WTC11 (cell line): ENCODE measurements around the gene WLS.
"Not testable (repeated sequence)": the region's sequence is repeated elsewhere in the genome, so short reads cannot be mapped to it uniquely, and the experiment has no call there.

Experiments
- FOXK1 ChIP-seq: sonication (generic); formaldehyde crosslinking; IDR thresholded peaks from 2 replicates; pipeline ENCODE4 v1.8.0; 2022; ENCODE audit warnings: mild to moderate bottlenecking, moderate library complexity, missing genetic modification reagents
- GRHL2 ChIP-seq: fragments of 250-450 bp; sonication (Bioruptor Pico); IDR thresholded peaks from 2 replicates; pipeline ENCODE4 v1.8.0; 2022; ENCODE audit warnings: mild to moderate bottlenecking, moderate library complexity; ENCODE audit not compliant: insufficient replicate concordance, severe bottlenecking
- JUN ChIP-seq: sonication (generic); formaldehyde crosslinking; IDR thresholded peaks from 2 replicates; pipeline ENCODE4 v1.8.0; 2023; ENCODE audit warnings: mild to moderate bottlenecking, missing genetic modification reagents
- KAT7 ChIP-seq: sonication (generic); formaldehyde crosslinking; IDR thresholded peaks from 2 replicates; pipeline ENCODE4 v1.8.1; 2023; ENCODE audit warnings: missing genetic modification reagents, mild to moderate bottlenecking, borderline replicate concordance
- SMAD3 ChIP-seq: sonication (generic); formaldehyde crosslinking; IDR thresholded peaks from 2 replicates; pipeline ENCODE4 v1.8.0; 2022; ENCODE audit warnings: missing genetic modification reagents, mild to moderate bottlenecking, borderline replicate concordance
- TEAD4 ChIP-seq: sonication (generic); formaldehyde crosslinking; IDR thresholded peaks from 2 replicates; pipeline ENCODE4 v1.8.0; 2022; ENCODE audit warnings: mild to moderate bottlenecking, missing genetic modification reagents
- TP53 ChIP-seq: sonication (generic); formaldehyde crosslinking; IDR thresholded peaks from 2 replicates; pipeline ENCODE4 v1.8.1; 2023; ENCODE audit warnings: mild to moderate bottlenecking, missing genetic modification reagents
- ZNF121 ChIP-seq: sonication (generic); formaldehyde crosslinking; IDR thresholded peaks from 2 replicates; pipeline ENCODE4 v1.8.0; 2023; ENCODE audit warnings: missing genetic modification reagents
- ZNF263 ChIP-seq: sonication (generic); formaldehyde crosslinking; IDR thresholded peaks from 2 replicates; pipeline ENCODE4 v1.8.1; 2022; ENCODE audit warnings: low read depth, mild to moderate bottlenecking, moderate library complexity, missing genetic modification reagents
- TF ChIP-seq, protein P1 (sequence below): fragments of 200-600 bp; IDR thresholded peaks from 2 replicates; pipeline ENCODE4 v1.8.0; 2022; ENCODE audit warnings: antibody characterized with exemption
- TF ChIP-seq, protein P2 (sequence below): sonication (generic); formaldehyde crosslinking; IDR thresholded peaks from 2 replicates; pipeline ENCODE4 v1.8.0; 2022; ENCODE audit warnings: missing genetic modification reagents

DNA sequence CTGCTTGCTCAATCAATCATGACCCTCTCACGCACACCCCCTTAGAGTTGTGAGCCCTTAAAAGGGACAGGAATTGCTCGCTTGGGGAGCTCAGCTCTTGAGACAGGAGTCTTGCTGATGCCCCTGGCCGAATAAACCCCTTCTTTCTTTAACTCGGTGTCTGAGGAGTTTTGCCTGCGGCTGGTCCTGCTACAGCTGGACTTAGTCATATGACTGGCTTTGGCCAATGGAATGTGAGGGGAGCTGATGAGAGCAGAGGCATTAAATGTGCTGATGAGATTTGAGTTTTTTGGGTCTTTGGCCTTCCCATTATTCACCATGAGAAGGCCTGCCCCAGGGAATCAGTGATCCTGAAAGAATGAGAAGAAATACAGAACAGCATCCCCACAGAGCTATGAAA is 24.5 kb upstream of the WLS start:
- not testable (repeated sequence) for TF ChIP-seq JUN (CRISPR knock-in tag); ZNF263; SMAD3 (CRISPR knock-in tag); GRHL2 (CRISPR knock-in tag); TEAD4 (CRISPR knock-in tag); ZNF121 (CRISPR knock-in tag); KAT7 (CRISPR knock-in tag); TP53 (CRISPR knock-in tag); FOXK1 (CRISPR knock-in tag)
- TF ChIP-seq, protein P1, sequence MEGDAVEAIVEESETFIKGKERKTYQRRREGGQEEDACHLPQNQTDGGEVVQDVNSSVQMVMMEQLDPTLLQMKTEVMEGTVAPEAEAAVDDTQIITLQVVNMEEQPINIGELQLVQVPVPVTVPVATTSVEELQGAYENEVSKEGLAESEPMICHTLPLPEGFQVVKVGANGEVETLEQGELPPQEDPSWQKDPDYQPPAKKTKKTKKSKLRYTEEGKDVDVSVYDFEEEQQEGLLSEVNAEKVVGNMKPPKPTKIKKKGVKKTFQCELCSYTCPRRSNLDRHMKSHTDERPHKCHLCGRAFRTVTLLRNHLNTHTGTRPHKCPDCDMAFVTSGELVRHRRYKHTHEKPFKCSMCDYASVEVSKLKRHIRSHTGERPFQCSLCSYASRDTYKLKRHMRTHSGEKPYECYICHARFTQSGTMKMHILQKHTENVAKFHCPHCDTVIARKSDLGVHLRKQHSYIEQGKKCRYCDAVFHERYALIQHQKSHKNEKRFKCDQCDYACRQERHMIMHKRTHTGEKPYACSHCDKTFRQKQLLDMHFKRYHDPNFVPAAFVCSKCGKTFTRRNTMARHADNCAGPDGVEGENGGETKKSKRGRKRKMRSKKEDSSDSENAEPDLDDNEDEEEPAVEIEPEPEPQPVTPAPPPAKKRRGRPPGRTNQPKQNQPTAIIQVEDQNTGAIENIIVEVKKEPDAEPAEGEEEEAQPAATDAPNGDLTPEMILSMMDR: not testable (repeated sequence)
- TF ChIP-seq, protein P2, sequence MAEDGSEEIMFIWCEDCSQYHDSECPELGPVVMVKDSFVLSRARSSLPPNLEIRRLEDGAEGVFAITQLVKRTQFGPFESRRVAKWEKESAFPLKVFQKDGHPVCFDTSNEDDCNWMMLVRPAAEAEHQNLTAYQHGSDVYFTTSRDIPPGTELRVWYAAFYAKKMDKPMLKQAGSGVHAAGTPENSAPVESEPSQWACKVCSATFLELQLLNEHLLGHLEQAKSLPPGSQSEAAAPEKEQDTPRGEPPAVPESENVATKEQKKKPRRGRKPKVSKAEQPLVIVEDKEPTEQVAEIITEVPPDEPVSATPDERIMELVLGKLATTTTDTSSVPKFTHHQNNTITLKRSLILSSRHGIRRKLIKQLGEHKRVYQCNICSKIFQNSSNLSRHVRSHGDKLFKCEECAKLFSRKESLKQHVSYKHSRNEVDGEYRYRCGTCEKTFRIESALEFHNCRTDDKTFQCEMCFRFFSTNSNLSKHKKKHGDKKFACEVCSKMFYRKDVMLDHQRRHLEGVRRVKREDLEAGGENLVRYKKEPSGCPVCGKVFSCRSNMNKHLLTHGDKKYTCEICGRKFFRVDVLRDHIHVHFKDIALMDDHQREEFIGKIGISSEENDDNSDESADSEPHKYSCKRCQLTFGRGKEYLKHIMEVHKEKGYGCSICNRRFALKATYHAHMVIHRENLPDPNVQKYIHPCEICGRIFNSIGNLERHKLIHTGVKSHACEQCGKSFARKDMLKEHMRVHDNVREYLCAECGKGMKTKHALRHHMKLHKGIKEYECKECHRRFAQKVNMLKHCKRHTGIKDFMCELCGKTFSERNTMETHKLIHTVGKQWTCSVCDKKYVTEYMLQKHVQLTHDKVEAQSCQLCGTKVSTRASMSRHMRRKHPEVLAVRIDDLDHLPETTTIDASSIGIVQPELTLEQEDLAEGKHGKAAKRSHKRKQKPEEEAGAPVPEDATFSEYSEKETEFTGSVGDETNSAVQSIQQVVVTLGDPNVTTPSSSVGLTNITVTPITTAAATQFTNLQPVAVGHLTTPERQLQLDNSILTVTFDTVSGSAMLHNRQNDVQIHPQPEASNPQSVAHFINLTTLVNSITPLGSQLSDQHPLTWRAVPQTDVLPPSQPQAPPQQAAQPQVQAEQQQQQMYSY (CRISPR knock-in tag): not testable (repeated sequence)
